OCI-LY7 (cell line): Measurements from ENCODE around the gene CNTRL. TPM values are rescaled to one million over a fixed set of nuclear protein-coding genes. Genes with fewer than 3 reads are reported as not detected.

Experiments
- BruUV-seq: library from RNA; stranded (reverse); fragments of 400-500 nt; replicated peaks from 2 replicates; lab custom pipeline; 2021; lab: Mats Ljungman, UMichigan
- CTCF ChIA-PET: fragments of 300-600 bp; sonication (Branson Sonifier 250); formaldehyde crosslinking; loops from one replicate; lab custom pipeline; 2022; ENCODE audit warnings: antibody characterized with exemption; ENCODE audit not compliant: unreplicated experiment; lab: Charles Lee
- POLR2A ChIA-PET: fragments of 300-600 bp; sonication (Branson Sonifier 250); formaldehyde crosslinking; loops from one replicate; lab custom pipeline; 2022; ENCODE audit warnings: antibody characterized with exemption; lab: Charles Lee
- DNase-seq: peaks from one replicate; pipeline ENCODE4 v3.0.0-alpha.2; 2015; ENCODE audit warnings: low spot score
- H2AFZ ChIP-seq: fragments of 200-600 bp; sonication (generic), shearing (Covaris generic); 2 replicates; pipeline ENCODE4 v1.6.1; 2014; ENCODE audit warnings: mild to moderate bottlenecking, antibody characterized with exemption, low read length, moderate library complexity
- H3K27ac ChIP-seq: fragments of 200-600 bp; sonication (generic); 2 replicates; pipeline ENCODE4 v1.5.1; 2014; ENCODE audit warnings: mixed run types, low read depth, mild to moderate bottlenecking, moderate library complexity, low read length, inconsistent platforms; ENCODE audit not compliant: poor library complexity, severe bottlenecking
- H3K36me3 ChIP-seq: fragments of 200-600 bp; sonication (generic); 2 replicates; pipeline ENCODE4 v1.6.1; 2014; ENCODE audit warnings: mild to moderate bottlenecking, antibody characterized with exemption, low read length, moderate library complexity, mixed read lengths; ENCODE audit not compliant: insufficient read depth
- H3K4me1 ChIP-seq: fragments of 200-600 bp; sonication (generic); 2 replicates; pipeline ENCODE4 v1.5.1; 2014; ENCODE audit warnings: mild to moderate bottlenecking, low read length; ENCODE audit not compliant: insufficient read depth, poor library complexity, severe bottlenecking
- H3K4me2 ChIP-seq: fragments of 200-600 bp; sonication (generic); 2 replicates; pipeline ENCODE4 v1.6.1; 2014; ENCODE audit warnings: mild to moderate bottlenecking, low read length
- H3K4me3 ChIP-seq: fragments of 200-600 bp; sonication (generic); 2 replicates; pipeline ENCODE4 v1.5.1; 2014; ENCODE audit warnings: mild to moderate bottlenecking, low read depth, low read length; ENCODE audit not compliant: poor library complexity, severe bottlenecking
- H3K79me2 ChIP-seq: fragments of 200-600 bp; sonication (generic); 2 replicates; pipeline ENCODE4 v1.6.1; 2016; ENCODE audit warnings: low read depth, mild to moderate bottlenecking, low read length, moderate library complexity, mixed read lengths; ENCODE audit not compliant: insufficient read depth
- H3K9me2 ChIP-seq: fragments of 200-600 bp; sonication (generic); 2 replicates; pipeline ENCODE4 v1.6.1; 2016; ENCODE audit warnings: mild to moderate bottlenecking, low read length, mixed read lengths; ENCODE audit not compliant: insufficient read depth
- H3K9me3 ChIP-seq: fragments of 200-600 bp; sonication (generic); 2 replicates; pipeline ENCODE4 v1.6.1; 2014; ENCODE audit warnings: mild to moderate bottlenecking, mixed run types, low read length, mixed read lengths
- H4K20me1 ChIP-seq: fragments of 200-600 bp; sonication (generic); 2 replicates; pipeline ENCODE4 v1.6.1; 2014; ENCODE audit warnings: mild to moderate bottlenecking, antibody characterized with exemption, low read length, moderate library complexity, mixed read lengths; ENCODE audit not compliant: insufficient read depth
- EZH2phosphoT487 ChIP-seq: fragments of 200-600 bp; sonication (generic); IDR thresholded peaks from 2 replicates; pipeline ENCODE4 v1.6.1; 2018; ENCODE audit warnings: low read depth, borderline replicate concordance, mild to moderate bottlenecking, mixed run types, antibody characterized with exemption, low read length, moderate library complexity, mixed read lengths
- intact Hi-C: fragments of 100-400 bp; cut with micrococcal nuclease; formaldehyde crosslinking; loops from one replicate; pipeline ENCODE4 v1.10.0; 2022; ENCODE audit not compliant: unreplicated experiment
- total RNA-seq, 2 experiments: library from RNA; depleted of rRNA in 1 of 2; stranded (reverse); fragments of >200 nt in 1 of 2; shearing (Covaris generic) in 1 of 2; gene quantifications; 2 replicates each; pipeline ENCODE4 v1.2.3, GENCODE V29; 2014 to 2022
- TF ChIP-seq, protein P1 (sequence below): fragments of 200-600 bp; sonication (generic); conservative IDR thresholded peaks from 2 replicates; pipeline ENCODE4 v1.5.1; 2014; ENCODE audit warnings: mild to moderate bottlenecking, antibody characterized with exemption, low read length, moderate library complexity, mixed read lengths

Gene CNTRL
- total RNA-seq, 2 experiments from 2014 or later, result 81.4 to 113 TPM

DNA sequence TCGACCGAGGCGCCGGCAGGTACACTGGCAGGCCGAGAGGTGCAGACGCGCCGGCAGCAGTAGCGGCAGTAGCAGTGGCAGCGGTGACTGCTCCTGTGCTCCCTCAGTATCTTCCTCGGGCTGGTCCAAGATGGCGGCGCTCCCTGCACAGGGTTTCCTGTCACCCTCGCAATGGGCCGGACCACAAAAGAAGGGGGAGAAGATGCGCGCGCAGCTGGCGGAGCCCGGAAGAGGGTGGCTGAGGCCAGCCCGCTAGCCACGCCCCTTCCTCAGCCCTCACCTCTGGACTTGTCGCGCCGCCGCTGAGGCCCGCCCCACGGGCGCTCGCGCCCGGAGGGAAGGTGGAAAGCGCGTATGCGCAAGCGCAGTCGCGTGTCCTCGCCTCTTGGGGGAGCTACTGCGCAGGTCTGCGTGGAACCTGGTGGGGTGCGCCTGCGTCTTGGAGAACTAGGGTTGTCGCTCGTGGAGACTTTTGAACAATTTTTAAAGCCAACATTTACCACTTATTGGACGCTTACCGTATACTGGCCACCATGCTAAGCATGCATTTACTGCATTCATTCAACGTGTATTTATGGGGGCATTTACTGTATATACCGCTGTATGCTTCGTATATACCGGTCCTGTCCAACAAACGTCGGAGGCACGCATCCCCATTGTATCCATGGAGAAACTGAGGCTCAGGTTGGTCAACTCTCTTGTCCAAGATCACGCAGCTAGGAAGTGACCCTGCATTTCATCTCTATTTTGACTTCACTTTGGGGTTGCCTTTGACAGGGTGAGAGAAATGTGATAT lies 127.2 kb downstream of the CNTRL start, which contains the start of gene RAB14:
RAB14 (minus strand) TSS at position 132 of the 796 bp plus-strand sequence. CDS start 8,457 bp downstream, outside the sequence.
- peaks cover 22% of the 10 kb centered on the region; the same call in 1 of the 2 replicates for H3K36me3 ChIP-seq
- peak; percentile 99 for DNase-seq
- peak within 1 kb of the TSS; percentile 98 for H3K4me2 ChIP-seq
- intact Hi-C loops, result loop anchor here (2.0 to 10.0 kb wide), 3 partner anchors 129 to 447 kb away; partner anchors contain the start of gene PHF19
- H3K4me1 ChIP-seq, result peaks cover 58% of the 10 kb centered on the region
- BruUV-seq, result TSS peak; percentile 70
- peak within 1 kb of the TSS; percentile 99 for H3K4me3 ChIP-seq
- CTCF ChIA-PET, result interaction anchor here (1.0 kb wide), 2 partner anchors 14 to 467 kb away, joined by 3 to 5 read pairs; no protein-coding TSS in a partner anchor
- no peak for TF ChIP-seq EZH2phosphoT487
- TF ChIP-seq, protein P1, sequence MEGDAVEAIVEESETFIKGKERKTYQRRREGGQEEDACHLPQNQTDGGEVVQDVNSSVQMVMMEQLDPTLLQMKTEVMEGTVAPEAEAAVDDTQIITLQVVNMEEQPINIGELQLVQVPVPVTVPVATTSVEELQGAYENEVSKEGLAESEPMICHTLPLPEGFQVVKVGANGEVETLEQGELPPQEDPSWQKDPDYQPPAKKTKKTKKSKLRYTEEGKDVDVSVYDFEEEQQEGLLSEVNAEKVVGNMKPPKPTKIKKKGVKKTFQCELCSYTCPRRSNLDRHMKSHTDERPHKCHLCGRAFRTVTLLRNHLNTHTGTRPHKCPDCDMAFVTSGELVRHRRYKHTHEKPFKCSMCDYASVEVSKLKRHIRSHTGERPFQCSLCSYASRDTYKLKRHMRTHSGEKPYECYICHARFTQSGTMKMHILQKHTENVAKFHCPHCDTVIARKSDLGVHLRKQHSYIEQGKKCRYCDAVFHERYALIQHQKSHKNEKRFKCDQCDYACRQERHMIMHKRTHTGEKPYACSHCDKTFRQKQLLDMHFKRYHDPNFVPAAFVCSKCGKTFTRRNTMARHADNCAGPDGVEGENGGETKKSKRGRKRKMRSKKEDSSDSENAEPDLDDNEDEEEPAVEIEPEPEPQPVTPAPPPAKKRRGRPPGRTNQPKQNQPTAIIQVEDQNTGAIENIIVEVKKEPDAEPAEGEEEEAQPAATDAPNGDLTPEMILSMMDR, result peak; percentile 83
- H4K20me1 ChIP-seq, result peaks cover 41% of the 10 kb centered on the region
- H3K9me2 ChIP-seq, result no peaks in the 10 kb centered on the region
- no peaks in the 10 kb centered on the region for H3K9me3 ChIP-seq
- peak within 1 kb of the TSS; percentile 81 for H3K27ac ChIP-seq
- H2AFZ ChIP-seq, result peak within 1 kb of the TSS; percentile 76
- peaks cover 51% of the 10 kb centered on the region for H3K79me2 ChIP-seq
- POLR2A ChIA-PET, result interaction anchor here (0.6 to 0.8 kb wide), 5 partner anchors 13 to 660 kb away, joined by 3 to 5 read pairs (median 3); no protein-coding TSS in a partner anchor

DNA sequence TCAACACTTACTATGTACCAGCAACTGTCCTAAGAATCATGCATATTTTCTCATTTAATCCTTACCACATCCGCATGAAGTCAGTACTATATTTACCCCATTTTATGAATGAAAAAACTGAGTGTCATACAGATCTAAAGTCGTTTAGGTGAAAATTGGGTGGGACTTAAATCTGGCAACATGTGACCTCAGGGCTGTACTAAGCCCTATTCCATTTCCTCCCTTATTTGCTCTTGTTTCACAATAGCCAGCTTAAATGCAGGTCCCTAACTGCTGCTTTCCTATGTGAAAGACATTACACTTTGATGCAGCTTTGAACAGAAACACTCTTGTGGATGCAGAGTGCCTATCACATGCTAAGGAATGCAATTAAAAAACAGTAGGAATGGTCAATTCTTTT lies 129.4 kb downstream of the CNTRL start:
- no TSS peak for BruUV-seq
- Histone ChIP-seq H3K4me3 (no peak overlapping the region), H3K27ac (no peak overlapping the region), H3K9me3 (no peaks in the 10 kb centered on the region), H4K20me1 (peaks cover 19% of the 10 kb centered on the region), H3K4me1 (peaks cover 58% of the 10 kb centered on the region), H3K4me2 (no peak overlapping the region), H2AFZ (no peak overlapping the region), H3K79me2 (peaks cover 30% of the 10 kb centered on the region), H3K36me3 (peaks cover 16% of the 10 kb centered on the region; the same call in 1 of the 2 replicates), H3K9me2 (no peaks in the 10 kb centered on the region)
- TF ChIP-seq, protein P1, result no peak
- no peak for TF ChIP-seq EZH2phosphoT487
- CTCF ChIA-PET, result interaction anchor here (0.6 kb wide), 1 partner anchor 1048 kb away, joined by 3 read pairs; no protein-coding TSS in a partner anchor
- no peak for DNase-seq
- intact Hi-C loops, result loop anchor here (5.0 to 10.0 kb wide), 2 partner anchors 327 to 449 kb away; partner anchors contain the start of gene PHF19
- POLR2A ChIA-PET, result interaction anchor here (0.6 kb wide), 1 partner anchor 54 kb away, joined by 3 read pairs; no protein-coding TSS in a partner anchor
